GM19455 (cell line): ENCODE results near the gene PSRC1.
"Not testable (repeated sequence)": the region's sequence is repeated elsewhere in the genome, so short reads cannot be mapped to it uniquely, and the experiment has no call there.

ENCODE experiments used
- ATAC-seq: cut with Tn5 transposase; IDR thresholded peaks from one replicate; pipeline ENCODE4 v1.9.1; 2021; ENCODE audit not compliant: unreplicated experiment

PSRC1 gene

DNA sequence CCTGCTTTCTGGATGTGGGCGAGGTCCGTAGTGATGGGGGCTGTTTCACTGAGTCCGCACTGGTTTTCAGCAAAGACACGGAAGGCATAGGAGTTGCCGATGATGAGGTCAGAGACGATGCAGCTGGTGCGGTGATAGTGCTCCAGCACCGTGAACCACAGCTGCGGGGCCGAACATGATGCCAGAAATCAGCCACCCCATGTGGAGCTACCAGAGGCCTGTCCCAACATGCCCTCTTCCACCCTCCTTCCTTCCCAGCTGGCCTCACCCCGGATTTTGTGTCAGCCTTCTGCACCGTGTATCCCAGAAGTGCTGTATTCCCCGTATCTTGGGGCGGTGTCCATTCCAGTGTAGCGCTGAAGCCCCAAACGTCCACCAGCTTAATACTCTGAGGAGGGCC is 13.8 kb upstream of the PSRC1 start:
- ATAC-seq: no peak

DNA sequence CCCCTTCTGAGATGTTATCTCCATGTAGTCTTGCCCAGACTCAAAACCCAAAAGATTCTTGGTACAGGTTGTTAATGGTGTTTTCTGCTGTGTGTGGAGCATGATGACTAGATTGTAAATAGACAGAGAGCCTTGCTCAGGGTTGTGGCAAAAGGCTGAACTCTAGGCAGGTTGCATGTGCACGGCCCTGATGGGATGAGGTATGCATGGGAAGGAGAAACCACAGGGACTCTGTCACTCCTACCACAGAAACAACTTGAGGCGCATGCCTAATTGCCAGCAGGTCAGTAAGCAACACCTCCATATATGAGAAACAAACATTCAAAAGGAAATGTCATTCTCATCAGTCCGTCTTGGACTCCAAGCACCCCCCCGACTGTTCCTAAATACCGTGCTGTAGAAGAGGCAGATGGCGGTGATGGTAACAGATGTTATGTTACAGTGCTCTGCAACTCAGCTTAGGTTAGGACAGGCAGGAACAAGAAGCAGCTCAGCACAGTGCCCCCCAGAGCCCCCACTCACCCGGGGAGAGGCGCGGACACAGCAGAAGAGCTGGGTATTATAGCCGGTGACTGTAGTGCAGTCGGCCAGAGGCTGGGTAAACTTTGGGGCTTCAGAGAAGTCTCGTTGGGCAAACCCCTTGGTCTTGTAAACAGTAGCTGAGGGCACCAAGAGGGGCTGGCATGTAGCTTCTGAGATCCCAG is 12.9 kb upstream of the PSRC1 start:
- no peak for ATAC-seq

DNA sequence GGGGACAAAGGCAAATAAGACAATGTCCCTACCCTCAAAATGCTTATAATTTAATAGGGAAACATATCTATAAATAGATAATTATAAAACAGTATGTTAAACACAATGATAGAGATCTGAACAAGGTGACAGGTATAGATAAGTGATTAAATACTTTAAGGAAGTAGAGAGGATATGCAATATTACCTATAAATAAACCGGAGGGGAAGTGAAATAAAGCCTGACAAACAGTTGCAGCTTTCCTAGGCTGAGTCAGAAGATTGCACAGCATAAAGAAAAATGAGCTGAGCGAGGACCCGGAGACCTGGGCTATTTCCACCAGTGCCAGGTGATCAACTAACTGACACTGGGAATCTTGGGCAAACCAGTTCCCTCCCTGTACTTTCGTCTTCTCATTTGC is 11.5 kb upstream of the PSRC1 start:
- ATAC-seq: no peak

DNA sequence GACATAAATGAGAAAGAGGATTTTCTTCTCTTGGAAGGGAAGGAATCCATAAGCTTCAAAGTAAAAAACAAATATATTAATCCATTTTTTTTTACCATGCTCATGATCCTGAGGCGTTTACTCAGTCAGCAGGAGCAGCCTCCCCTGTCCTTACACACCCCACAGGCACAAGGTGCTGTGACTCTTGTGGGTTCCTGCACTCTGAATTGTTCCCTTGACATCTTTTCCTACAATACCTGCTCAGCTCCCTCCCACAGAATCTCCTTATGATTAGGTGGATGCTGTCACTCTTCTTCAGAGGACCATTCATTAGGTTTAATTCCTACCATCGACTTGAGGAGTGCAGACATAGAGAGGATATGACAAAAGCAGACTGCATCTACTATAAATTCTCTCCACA is 10.1 kb upstream of the PSRC1 start:
- ATAC-seq: no peak

DNA sequence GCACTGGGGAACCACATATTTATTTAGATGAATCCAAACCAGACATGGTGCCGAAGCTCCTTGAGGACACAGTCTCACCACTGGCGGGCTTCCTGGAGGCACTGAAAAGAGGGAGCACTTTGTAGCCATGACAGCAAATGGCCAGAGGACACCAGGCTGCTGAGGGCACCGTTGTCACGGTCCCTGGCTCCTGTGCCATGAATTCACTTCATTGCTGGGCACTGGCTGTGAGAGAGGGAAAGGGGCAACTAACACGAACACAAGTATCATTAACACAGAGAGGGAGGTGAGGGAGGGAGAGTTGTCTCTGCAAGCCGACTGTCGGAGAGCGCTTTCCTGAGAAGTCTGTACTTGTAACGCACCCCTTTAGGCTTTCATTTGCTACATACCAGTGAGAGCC is 9.4 kb upstream of the PSRC1 start:
- no peak for ATAC-seq

DNA sequence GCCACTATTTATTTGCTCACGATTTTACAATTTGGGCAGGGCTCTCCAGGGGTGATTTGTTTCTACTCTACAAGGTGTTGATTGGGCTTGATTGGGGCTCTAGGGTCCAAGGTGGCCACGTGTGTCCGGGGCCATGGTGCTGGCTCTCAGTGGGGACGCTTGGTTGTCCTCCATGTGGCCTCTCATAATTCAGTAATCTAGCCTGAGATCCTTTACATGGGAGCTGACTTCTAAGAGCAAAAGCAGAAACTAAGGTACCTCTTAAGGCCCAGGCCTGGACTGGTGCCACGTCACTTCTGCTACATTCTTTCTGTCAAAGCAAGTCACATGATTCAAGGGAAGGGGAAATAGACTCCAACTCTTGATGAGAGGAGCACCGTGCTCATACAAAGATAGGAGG is 8.1 kb upstream of the PSRC1 start:
- no peak for ATAC-seq

DNA sequence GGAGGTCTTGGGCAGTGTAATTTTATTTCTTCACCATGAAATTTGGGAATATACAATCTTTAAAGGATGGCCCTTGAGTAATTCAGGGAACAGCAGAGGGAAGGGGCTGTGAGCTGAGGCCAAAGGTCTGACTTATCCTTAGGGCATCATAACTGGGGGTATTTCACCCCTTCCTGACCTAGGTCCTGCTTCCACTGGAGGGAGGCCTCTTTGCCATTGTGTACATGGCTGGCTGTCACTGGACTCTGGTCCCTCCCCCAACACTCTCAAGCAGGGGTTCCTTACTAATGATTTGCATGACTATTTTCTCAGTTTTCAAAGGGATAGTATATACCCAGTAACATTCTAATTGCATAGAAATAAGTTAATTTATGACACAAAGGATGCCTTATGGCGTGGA is 7.2 kb upstream of the PSRC1 start:
- ATAC-seq: no peak

DNA sequence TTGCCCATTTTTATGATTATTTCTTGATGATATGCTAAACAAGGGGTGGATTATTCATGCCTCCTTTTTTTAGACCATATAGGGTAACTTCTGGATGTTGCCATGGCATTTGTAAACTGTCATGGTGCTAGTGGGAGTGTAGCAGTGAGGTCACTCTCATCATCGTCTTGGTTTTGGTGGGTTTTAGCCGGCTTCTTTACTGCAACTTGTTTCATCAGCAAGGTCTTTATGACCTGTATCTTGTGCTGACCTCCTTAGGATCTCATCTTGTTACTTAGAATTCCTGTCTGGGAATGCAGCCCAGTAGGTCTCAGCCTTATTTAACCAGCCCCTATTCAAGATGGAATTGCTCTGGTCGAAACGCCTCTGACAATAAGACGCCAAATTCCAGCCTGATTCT is 3.8 kb upstream of the PSRC1 start:
- ATAC-seq: not testable (repeated sequence)

DNA sequence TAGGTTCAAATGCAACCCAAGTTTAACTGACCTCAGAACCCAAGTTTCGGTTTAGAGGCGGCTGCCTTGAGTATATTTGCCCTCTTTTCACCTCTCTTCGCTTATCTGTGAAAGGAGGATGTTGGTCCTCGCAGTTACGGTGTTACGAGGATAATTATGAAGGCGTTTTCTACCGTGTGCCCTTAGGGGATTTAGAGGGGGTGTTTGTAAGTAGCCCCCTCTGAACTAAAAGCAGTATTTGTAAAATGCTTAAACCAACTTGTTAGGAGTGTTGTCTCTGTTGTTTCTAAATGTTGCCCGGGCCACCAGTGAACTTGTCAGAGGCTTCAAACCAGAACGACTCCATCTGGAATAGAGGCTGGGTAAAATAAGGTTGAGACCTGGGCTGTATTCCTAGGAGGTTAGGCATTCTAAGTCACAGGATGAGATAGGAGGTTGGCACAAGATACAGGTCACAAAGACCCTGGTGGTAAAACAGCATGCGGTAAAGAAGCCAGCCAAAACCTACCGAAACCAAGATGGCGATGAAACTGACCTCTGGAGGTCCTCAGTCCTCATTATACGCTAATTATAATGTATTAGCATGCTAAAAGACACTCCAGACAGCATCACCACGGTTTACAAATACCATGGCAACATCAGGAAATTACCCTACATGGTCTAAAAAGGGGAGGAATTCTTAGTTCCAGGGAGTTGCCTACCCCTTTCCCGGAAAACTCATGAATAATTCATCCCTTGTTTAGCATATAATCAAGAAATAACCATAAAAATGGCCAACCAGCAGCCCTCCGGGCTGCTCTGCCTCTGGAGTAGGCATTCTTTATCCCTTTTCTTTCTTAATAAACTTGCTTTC is 1.0 kb upstream of the PSRC1 start:
- ATAC-seq: peak; percentile 26

DNA sequence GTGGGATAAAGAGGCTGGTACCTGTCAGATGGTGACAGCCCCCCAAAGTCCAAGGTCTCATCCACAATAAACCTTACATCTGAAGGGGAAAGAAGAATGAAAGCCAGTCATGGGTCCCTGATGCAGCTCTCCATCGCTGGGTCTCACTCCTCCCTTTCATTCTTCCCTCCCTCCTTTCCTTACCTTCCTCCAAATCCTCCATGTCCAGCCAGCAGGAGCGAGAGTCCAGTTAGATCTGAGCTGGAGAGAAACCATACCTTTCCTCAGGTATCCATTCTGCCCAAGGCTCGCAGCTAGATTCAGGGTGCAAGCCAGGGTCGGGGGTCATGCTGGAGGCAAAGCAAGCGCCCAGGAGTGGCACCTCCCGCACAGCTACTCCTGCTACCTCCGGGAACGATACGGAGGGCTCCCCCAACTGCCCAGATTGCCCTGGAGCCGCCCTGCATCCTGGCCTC is 421 bp downstream of the PSRC1 start:
- no peak for ATAC-seq

DNA sequence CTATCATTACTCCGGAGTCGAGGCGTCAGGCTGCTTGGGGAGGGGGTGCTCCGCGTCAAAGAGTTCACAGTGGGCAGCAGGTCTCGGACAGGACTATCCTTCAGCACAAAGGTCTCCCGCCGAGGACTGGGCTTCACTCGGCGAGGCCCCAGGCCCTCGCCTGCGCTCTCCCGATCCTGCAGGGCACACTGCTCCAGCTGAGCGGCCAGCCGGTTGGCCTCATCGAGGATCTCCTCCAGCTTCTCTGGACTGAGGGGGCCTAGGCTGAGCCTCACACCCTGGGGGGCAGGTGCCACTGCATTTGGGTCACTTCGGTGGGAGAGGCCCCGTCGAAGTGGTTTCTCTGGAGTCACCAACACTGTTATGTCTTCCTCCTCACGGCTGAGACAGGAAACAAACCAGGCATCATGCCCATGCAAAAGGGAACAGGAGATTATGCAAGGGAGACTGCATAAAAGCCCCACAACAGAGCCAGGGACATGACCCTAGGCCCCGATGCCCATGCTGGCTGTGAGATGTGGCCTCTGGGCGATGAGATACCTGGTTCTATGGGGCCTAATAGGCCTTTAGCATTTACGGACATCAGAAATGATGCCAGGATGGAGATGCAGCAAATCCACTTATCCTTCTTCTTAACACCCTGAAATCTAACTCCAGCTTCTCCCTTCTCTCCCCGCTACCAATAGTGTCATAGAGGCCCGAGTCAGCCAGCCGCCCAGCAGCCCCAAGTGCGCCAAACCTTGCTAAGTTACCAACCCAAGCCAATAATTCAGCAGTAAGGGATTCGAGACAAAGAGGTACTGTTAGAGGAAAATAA is 1.1 kb downstream of the PSRC1 start:
- no peak for ATAC-seq

DNA sequence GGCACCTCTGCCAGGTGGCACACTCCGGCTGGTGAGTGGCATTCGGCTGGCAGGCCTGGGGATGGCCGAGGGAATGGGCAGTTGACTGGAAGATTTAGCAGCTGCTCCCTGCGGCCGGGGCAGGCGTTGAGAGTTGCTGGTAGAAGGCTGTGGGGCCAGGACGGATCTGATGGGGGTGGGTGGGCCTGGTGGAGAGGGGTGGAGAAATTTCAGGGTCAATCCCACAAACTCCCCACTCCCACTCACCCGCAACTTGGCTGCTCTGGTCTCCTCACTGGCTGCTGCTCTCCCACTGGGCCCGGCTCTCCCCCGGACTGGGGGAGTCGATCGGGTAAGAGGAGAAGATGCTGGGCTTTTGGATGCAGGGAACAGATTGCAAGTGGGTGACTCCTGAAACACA is 2.1 kb downstream of the PSRC1 start:
- no peak for ATAC-seq

DNA sequence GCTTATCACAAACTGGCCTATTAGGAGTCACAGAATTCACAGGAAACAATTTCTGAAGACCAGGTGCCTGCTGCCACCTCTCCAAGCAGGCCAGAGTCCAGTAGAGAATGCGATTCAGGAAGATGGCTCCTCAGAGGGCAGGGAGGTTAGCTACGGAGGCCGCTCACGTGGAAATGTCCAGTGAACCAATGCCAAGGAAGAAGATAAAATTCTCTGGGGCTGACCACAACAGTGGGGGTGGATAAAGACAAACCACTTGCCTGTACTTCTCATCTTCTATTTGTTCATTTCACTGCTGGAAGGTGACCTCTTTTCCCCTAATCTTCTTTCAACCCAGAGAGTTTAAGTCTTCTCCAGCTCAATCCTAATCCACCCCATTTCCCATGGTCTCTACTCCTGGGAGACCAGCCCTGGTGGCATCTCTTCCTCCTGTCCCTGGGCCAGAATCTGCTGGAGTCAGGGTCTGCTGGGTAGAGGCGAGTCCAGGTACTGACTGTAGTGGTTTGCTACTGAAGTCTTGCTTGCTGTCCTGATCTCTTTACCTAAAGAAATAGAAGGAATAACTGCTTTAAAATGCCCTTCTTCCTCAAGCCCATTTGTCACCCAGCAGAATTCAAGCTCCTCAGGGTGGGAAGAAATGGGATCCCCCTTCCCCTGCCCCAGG is 3.2 kb downstream of the PSRC1 start:
- no peak for ATAC-seq

DNA sequence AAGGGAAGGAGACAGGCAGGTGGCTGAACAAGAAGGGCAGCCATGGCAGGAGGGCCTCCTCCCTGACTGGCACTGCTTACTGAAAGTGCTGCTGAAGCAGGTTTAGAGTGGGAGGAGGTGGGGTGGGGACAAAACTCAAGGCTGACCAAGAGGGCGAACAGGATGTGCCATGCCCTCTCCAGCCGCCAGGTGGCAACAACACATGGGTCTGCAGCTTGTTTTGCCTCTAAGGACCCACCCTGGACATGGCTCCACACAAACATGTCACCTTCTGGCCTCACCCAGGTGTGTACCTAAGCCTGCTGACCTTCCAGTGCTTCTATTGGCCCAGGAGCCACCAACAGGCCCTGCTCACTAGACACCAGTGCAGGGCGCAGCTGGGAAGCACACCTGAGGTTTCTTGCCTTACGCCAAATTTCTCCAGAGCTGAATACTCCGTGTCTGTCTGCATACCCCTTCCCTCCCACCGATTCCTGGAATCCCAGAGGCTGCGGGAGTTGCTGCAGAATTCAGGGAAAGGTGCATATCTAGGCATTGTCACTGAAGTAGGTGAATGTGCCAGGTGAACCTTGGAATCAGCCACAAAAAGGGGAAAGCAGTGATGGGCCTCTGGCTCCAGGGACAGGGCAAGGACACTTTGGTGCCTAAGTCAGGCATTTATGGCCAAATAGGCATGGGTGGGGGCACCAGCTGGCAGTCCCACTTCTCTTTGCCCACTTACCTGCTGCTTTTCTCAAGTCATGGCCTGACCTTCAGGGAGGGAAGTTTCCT is 5.3 kb downstream of the PSRC1 start:
- peak; percentile 67 for ATAC-seq

DNA sequence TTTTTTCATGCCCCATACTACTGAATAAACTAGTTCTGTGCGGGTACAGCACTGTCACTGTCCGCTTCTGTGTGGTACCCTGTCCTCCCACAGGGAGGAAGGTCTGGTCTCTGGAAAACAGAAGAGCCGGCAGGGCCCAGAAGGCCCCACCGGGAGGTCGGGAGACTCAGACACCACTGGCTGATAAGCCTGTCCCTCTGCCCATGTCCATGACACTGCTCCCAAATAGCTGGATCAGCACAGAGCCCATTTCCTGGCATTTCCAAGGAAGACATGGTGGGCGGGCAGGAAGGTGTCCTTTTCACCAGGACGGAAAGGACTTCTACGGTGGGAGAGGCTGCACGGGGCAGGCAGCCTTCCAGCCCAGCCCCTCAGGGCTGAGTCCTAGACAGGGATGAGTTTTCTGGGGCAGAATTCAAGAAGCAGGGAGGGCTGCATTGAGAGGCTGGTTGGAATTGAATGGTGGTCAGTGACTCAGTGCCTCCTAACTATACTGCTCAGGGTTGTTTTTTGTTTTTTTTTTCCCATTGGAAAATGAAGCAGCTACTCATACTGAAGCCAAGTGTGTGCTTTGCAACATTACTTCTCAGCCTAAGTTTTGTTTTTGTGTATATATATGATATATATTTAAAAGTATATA is 7.1 kb downstream of the PSRC1 start:
- no peak for ATAC-seq

DNA sequence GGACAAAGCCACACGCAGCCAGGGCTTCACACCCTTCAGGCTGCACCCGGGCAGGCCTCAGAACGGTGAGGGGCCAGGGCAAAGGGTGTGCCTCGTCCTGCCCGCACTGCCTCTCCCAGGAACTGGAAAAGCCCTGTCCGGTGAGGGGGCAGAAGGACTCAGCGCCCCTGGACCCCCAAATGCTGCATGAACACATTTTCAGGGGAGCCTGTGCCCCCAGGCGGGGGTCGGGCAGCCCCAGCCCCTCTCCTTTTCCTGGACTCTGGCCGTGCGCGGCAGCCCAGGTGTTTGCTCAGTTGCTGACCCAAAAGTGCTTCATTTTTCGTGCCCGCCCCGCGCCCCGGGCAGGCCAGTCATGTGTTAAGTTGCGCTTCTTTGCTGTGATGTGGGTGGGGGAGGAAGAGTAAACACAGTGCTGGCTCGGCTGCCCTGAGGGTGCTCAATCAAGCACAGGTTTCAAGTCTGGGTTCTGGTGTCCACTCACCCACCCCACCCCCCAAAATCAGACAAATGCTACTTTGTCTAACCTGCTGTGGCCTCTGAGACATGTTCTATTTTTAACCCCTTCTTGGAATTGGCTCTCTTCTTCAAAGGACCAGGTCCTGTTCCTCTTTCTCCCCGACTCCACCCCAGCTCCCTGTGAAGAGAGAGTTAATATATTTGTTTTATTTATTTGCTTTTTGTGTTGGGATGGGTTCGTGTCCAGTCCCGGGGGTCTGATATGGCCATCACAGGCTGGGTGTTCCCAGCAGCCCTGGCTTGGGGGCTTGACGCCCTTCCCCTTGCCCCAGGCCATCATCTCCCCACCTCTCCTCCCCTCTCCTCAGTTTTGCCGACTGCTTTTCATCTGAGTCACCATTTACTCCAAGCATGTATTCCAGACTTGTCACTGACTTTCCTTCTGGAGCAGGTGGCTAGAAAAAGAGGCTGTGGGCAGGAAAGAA is 8.1 kb downstream of the PSRC1 start:
- ATAC-seq: no peak

DNA sequence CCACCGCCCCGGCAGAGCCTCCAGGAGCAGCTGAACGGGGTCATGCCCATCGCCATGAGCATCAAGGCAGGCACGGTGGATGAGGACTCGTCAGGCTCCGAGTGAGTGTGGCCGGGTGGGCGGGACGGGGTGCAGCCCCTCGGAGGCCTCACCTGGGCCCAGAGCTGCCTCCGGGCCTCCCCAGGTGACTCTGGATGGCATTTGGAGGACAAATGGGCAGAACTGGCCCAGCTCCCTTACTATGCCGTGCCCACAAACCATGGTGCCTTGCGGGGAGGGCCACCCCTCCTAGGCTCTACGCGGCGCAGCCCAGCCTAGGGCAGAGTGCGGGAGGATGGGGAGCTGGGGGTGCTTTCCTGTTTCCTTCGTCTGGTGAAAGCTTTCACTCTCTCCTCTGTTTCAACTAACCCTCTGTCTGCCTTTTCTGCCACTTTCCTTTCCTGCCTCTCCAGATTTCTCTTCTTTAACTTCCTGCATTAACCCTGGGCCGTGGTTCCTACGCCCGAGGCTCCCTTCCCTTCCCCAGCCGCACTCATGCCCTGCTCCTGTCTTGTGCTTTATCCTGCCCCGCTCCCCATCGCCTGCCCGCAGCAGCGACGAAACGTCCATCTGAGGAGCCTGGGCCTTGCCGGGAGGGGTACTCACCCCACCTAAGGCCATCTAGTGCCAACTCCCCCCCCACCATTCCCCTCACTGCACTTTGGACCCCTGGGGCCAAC is 9.2 kb downstream of the PSRC1 start:
- ATAC-seq: no peak
